K562 (cell line): ENCODE results near the gene FGR.

ENCODE experiments used
- RBFOX2 ChIP-seq: fragments of 200-400 bp; formaldehyde crosslinking; IDR thresholded peaks from 2 replicates; pipeline ENCODE4 v1.6.1; 2017; ENCODE audit warnings: low read depth, mild to moderate bottlenecking, low read length, moderate library complexity
- RREB1 ChIP-seq: fragments of 250-450 bp; sonication (Bioruptor Pico); IDR thresholded peaks from 2 replicates; pipeline ENCODE4 v1.4.0; 2020
- SREBF2 ChIP-seq: sonication (generic); formaldehyde crosslinking; IDR thresholded peaks from 2 replicates; pipeline ENCODE4 v1.4.0; 2020; ENCODE audit warnings: mild to moderate bottlenecking, missing genetic modification reagents
- TAF7 ChIP-seq: fragments of 450-650 bp; IDR thresholded peaks from 2 replicates; pipeline ENCODE4 v1.6.1; 2016; ENCODE audit warnings: missing genetic modification characterization, missing compliant biosample characterization
- TARDBP ChIP-seq: fragments of 450-650 bp; IDR thresholded peaks from 2 replicates; pipeline ENCODE4 v1.6.1; 2016
- TRIM28 ChIP-seq: fragments of 450-650 bp; IDR thresholded peaks from 2 replicates; pipeline ENCODE4 v1.6.1; 2017
- TF ChIP-seq, protein P1 (sequence below): fragments of 250-450 bp; sonication (Bioruptor Pico); IDR thresholded peaks from 2 replicates; pipeline ENCODE4 v1.5.0; 2021

GRCh38 chr1:27647328-27647727, 12.3 kb upstream of the FGR start:
- TF ChIP-seq, protein P1, sequence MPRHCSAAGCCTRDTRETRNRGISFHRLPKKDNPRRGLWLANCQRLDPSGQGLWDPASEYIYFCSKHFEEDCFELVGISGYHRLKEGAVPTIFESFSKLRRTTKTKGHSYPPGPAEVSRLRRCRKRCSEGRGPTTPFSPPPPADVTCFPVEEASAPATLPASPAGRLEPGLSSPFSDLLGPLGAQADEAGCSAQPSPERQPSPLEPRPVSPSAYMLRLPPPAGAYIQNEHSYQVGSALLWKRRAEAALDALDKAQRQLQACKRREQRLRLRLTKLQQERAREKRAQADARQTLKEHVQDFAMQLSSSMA (CRISPR knock-in tag) = no peak
- TF ChIP-seq TARDBP (no peak), TRIM28 (no peak), SREBF2 (CRISPR knock-in tag) (no peak), TAF7 (tag) (no peak), RBFOX2 (no peak), RREB1 (CRISPR knock-in tag) (no peak)
